GM12865 (cell line): ENCODE measurements around the gene SEC63.
"Not testable (repeated sequence)": the region's sequence is repeated elsewhere in the genome, so short reads cannot be mapped to it uniquely, and the experiment has no call there.

Experiments
- DNase-seq: peaks from one replicate; pipeline ENCODE4 v3.0.0; 2010; ENCODE audit warnings: low read depth
- H3K4me3 ChIP-seq: 2 replicates; pipeline ENCODE4 v1.5.1; 2011; ENCODE audit warnings: mild to moderate bottlenecking, low read depth, low read length, control low read depth
- CTCF ChIP-seq: IDR thresholded peaks from 2 replicates; pipeline ENCODE4 v1.5.1; 2011; ENCODE audit warnings: low read length, control low read depth, low read depth, inconsistent platforms; ENCODE audit not compliant: insufficient read depth; ENCODE audit errors: missing control alignments

Gene SEC63

GRCh38 chr6:107957308-107957908 is 600 bp downstream of the SEC63 start:
- TF ChIP-seq CTCF: no peak
- H3K4me3 ChIP-seq: peak overlapping the region; percentile 90
- peak; percentile 77 for DNase-seq

- peak; percentile 19 for DNase-seq
- TF ChIP-seq CTCF: no peak
- H3K4me3 ChIP-seq: peak overlapping the region; percentile 90
These were observed 1.3 kb downstream of the SEC63 start for GRCh38 chr6:107956586-107957307.

- no peak for DNase-seq
- peak overlapping the region; percentile 90 for H3K4me3 ChIP-seq
- no peak for TF ChIP-seq CTCF
These were observed 1.8 kb downstream of the SEC63 start for GRCh38 chr6:107956181-107956580.

- DNase-seq, H3K4me3 ChIP-seq: not testable (repeated sequence)
These were observed 4.1 kb downstream of the SEC63 start for GRCh38 chr6:107953858-107954414.

GRCh38 chr6:107943626-107944439 is 14.2 kb downstream of the SEC63 start:
- DNase-seq: no peak
- H3K4me3 ChIP-seq: no peak overlapping the region
- no peak for TF ChIP-seq CTCF

- DNase-seq: no peak
- H3K4me3 ChIP-seq: no peak overlapping the region
- no peak for TF ChIP-seq CTCF
These were observed 15.9 kb downstream of the SEC63 start for GRCh38 chr6:107942142-107942541.

GRCh38 chr6:107941627-107942026 is 16.4 kb downstream of the SEC63 start:
- TF ChIP-seq CTCF: no peak
- no peak overlapping the region for H3K4me3 ChIP-seq
- DNase-seq: no peak
